Caco-2 (cell line): ENCODE data around the gene UGT1A8. TPM values are rescaled to one million over a fixed set of nuclear protein-coding genes. Genes with fewer than 3 reads are reported as not detected.

Source experiments
- BruUV-seq: library from RNA; stranded (reverse); fragments of 400-500 nt; replicated peaks from 2 replicates; lab custom pipeline; 2021; lab: Mats Ljungman, UMichigan
- CTCF ChIA-PET: fragments of 300-600 bp; sonication (Branson Sonifier 250); formaldehyde crosslinking; loops from one replicate; lab custom pipeline; 2022; ENCODE audit warnings: antibody characterized with exemption; lab: Charles Lee
- POLR2A ChIA-PET: fragments of 300-600 bp; sonication (Branson Sonifier 250); formaldehyde crosslinking; loops from one replicate; lab custom pipeline; 2022; ENCODE audit warnings: antibody characterized with exemption; lab: Charles Lee
- DNase-seq, 2 experiments: peaks; one replicate each; pipeline versions ENCODE4 v3.0.0 to v3.0.0-alpha.2; 2020 to 2022
- H3K27me3 ChIP-seq: replicated peaks from 2 replicates; pipeline ENCODE4 v1.6.0; 2011; ENCODE audit warnings: low read length; ENCODE audit not compliant: control insufficient read depth, insufficient read depth
- H3K36me3 ChIP-seq: 2 replicates; pipeline ENCODE4 v1.5.1; 2011; ENCODE audit warnings: low read length; ENCODE audit not compliant: control insufficient read depth, insufficient read depth
- H3K4me1 ChIP-seq: fragments of 250-450 bp; sonication (Bioruptor Pico); 2 replicates; pipeline ENCODE4 v1.5.1; 2020; ENCODE audit warnings: mild to moderate bottlenecking
- H3K4me3 ChIP-seq: 2 replicates; pipeline ENCODE4 v1.5.1; 2011; ENCODE audit warnings: low read depth, mild to moderate bottlenecking, control low read depth, low read length
- H3K9me3 ChIP-seq: fragments of 250-450 bp; sonication (Bioruptor Pico); 2 replicates; pipeline ENCODE4 v1.5.1; 2020; ENCODE audit warnings: mild to moderate bottlenecking, moderate library complexity
- H3K27ac Mint-ChIP-seq: one replicate; pipeline ENCODE4 v1.8.0; 2022; ENCODE audit warnings: mixed read lengths; ENCODE audit not compliant: unreplicated experiment
- H3K27me3 Mint-ChIP-seq: one replicate; pipeline ENCODE4 v1.8.0; 2022; ENCODE audit warnings: mixed read lengths; ENCODE audit not compliant: insufficient read depth, unreplicated experiment
- H3K36me3 Mint-ChIP-seq: one replicate; pipeline ENCODE4 v1.8.0; 2022; ENCODE audit warnings: mild to moderate bottlenecking, mixed read lengths; ENCODE audit not compliant: insufficient read depth, unreplicated experiment
- H3K4me1 Mint-ChIP-seq: one replicate; pipeline ENCODE4 v1.8.0; 2022; ENCODE audit warnings: low read depth, mixed read lengths; ENCODE audit not compliant: unreplicated experiment
- H3K4me3 Mint-ChIP-seq: one replicate; pipeline ENCODE4 v1.8.0; 2022; ENCODE audit warnings: mild to moderate bottlenecking, moderate library complexity, mixed read lengths; ENCODE audit not compliant: unreplicated experiment
- H3K9me3 Mint-ChIP-seq: one replicate; pipeline ENCODE4 v1.8.0; 2022; ENCODE audit warnings: mixed read lengths; ENCODE audit not compliant: unreplicated experiment
- CTCF ChIP-seq, 2 experiments: fragments of 200-600 bp in 1 of 2; IDR thresholded peaks; 1 replicate in 1 of 2; 2 replicates in 1 of 2; pipeline versions ENCODE4 v1.5.1 to v1.8.0; 2011 to 2022; ENCODE audit warnings: antibody characterized with exemption in 1 of 2, control low read depth in 1 of 2, inconsistent platforms in 1 of 2, low read depth in 1 of 2, low read length in 1 of 2, mild to moderate bottlenecking in 1 of 2, moderate library complexity in 1 of 2; ENCODE audit not compliant: insufficient read depth in 1 of 2, severe bottlenecking in 1 of 2, unreplicated experiment in 1 of 2
- intact Hi-C: fragments of 100-400 bp; cut with micrococcal nuclease; formaldehyde crosslinking; loops from one replicate; pipeline ENCODE4 v1.10.0; 2022; ENCODE audit not compliant: unreplicated experiment
- total RNA-seq: library from RNA; stranded (reverse); gene quantifications from 2 replicates; pipeline ENCODE4 v1.2.3, GENCODE V29; 2022

Gene UGT1A8
- total RNA-seq, 1 experiment from 2014 or later = 0.50 TPM

GRCh38 chr2:233598952-233599351 lies 18.5 kb upstream of the UGT1A8 start:
- POLR2A ChIA-PET = no interaction called here
- no peaks in the 10 kb centered on the region for H3K27me3 Mint-ChIP-seq

GRCh38 chr2:233600386-233600785 lies 17.0 kb upstream of the UGT1A8 start:
- Mint-ChIP-seq H3K36me3 (no peaks in the 10 kb centered on the region), H3K4me3 (no peak overlapping the region), H3K27ac (no peak overlapping the region), H3K27me3 (no peaks in the 10 kb centered on the region), H3K4me1 (no peaks in the 10 kb centered on the region), H3K9me3 (no peaks in the 10 kb centered on the region)
- TF ChIP-seq CTCF (IDR thresholded peaks at IDR 0.05; ENCODE audit: insufficient read depth in 1 of 2, low read depth in 1 of 2, low read length in 1 of 2, severe bottlenecking in 1 of 2, unreplicated experiment in 1 of 2) = no peak
- intact Hi-C loops = no loop called here
- Histone ChIP-seq H3K9me3 (no peaks in the 10 kb centered on the region), H3K36me3 (no peaks in the 10 kb centered on the region), H3K4me1 (no peaks in the 10 kb centered on the region), H3K27me3 (no peaks in the 10 kb centered on the region), H3K4me3 (no peak overlapping the region)
- BruUV-seq = no TSS peak
- CTCF ChIA-PET = no interaction called here
- POLR2A ChIA-PET = no interaction called here
- no peak for DNase-seq

More at GRCh38 chr2:233598952-233599351, 18.5 kb upstream of the UGT1A8 start:
- Mint-ChIP-seq H3K36me3 (no peaks in the 10 kb centered on the region), H3K27ac (no peak overlapping the region), H3K9me3 (peaks cover 8% of the 10 kb centered on the region), H3K4me1 (no peaks in the 10 kb centered on the region), H3K4me3 (no peak overlapping the region)
- CTCF ChIA-PET = no interaction called here
- Histone ChIP-seq H3K4me1 (no peaks in the 10 kb centered on the region), H3K36me3 (no peaks in the 10 kb centered on the region), H3K9me3 (no peaks in the 10 kb centered on the region), H3K27me3 (no peaks in the 10 kb centered on the region), H3K4me3 (no peak overlapping the region)
- no peak for TF ChIP-seq CTCF (IDR thresholded peaks at IDR 0.05; ENCODE audit: insufficient read depth in 1 of 2, low read depth in 1 of 2, low read length in 1 of 2, severe bottlenecking in 1 of 2, unreplicated experiment in 1 of 2)
- BruUV-seq = no TSS peak
- no peak for DNase-seq
- intact Hi-C loops = no loop called here

GRCh38 chr2:233602076-233602475 lies 15.4 kb upstream of the UGT1A8 start:
- no peak overlapping the region for H3K27ac Mint-ChIP-seq
- no TSS peak for BruUV-seq
- no peaks in the 10 kb centered on the region for H3K9me3 Mint-ChIP-seq
- H3K27me3 ChIP-seq = no peaks in the 10 kb centered on the region
- H3K4me1 Mint-ChIP-seq = no peaks in the 10 kb centered on the region
- no peaks in the 10 kb centered on the region for H3K36me3 Mint-ChIP-seq
- no peak for DNase-seq
- no peaks in the 10 kb centered on the region for H3K36me3 ChIP-seq
- H3K4me1 ChIP-seq = no peaks in the 10 kb centered on the region
- no peak overlapping the region for H3K4me3 Mint-ChIP-seq
- H3K27me3 Mint-ChIP-seq = no peaks in the 10 kb centered on the region
- H3K4me3 ChIP-seq = no peak overlapping the region
- intact Hi-C loops = no loop called here
- H3K9me3 ChIP-seq = no peaks in the 10 kb centered on the region
- CTCF ChIA-PET = no interaction called here
- TF ChIP-seq CTCF (IDR thresholded peaks at IDR 0.05; ENCODE audit: insufficient read depth in 1 of 2, low read depth in 1 of 2, low read length in 1 of 2, severe bottlenecking in 1 of 2, unreplicated experiment in 1 of 2) = no peak
- POLR2A ChIA-PET = no interaction called here
